Fibroblast of skin of left quadriceps (primary cell): ENCODE data around the gene RNF213.
"Not testable (repeated sequence)": the region's sequence is repeated elsewhere in the genome, so short reads cannot be mapped to it uniquely, and the experiment has no call there.

Source experiments
- DNase-seq, 2 experiments: peaks; one replicate each; pipeline ENCODE4 v3.0.0-alpha.2; 2013; ENCODE audit warnings: low read depth in 2 of 2

The RNF213 gene

GRCh38 chr17:80388175-80388574 is 127.5 kb downstream of the RNF213 start:
- DNase-seq, result no peak

- DNase-seq, result no peak
Observed at GRCh38 chr17:80388601-80389000, 127.9 kb downstream of the RNF213 start.

GRCh38 chr17:80389011-80389995 is 128.7 kb downstream of the RNF213 start:
- DNase-seq, result no peak

GRCh38 chr17:80393241-80393890 is 132.7 kb downstream of the RNF213 start:
- DNase-seq, result no peak

- DNase-seq, result no peak
Observed at GRCh38 chr17:80393961-80394360, 133.3 kb downstream of the RNF213 start.

GRCh38 chr17:80394629-80395216 is 134.1 kb downstream of the RNF213 start:
- no peak for DNase-seq

- no peak for DNase-seq
Observed at GRCh38 chr17:80395402-80396151, 134.9 kb downstream of the RNF213 start.

GRCh38 chr17:80396157-80397033 is 135.7 kb downstream of the RNF213 start:
- DNase-seq, result no peak

- DNase-seq, result no peak
Observed at GRCh38 chr17:80397034-80397387, 136.4 kb downstream of the RNF213 start.

GRCh38 chr17:80397686-80398085 is 137.0 kb downstream of the RNF213 start:
- DNase-seq, result no peak

GRCh38 chr17:80401086-80401485 is 140.4 kb downstream of the RNF213 start:
- not testable (repeated sequence) for DNase-seq

GRCh38 chr17:80402102-80402501 is 141.4 kb downstream of the RNF213 start:
- DNase-seq, result not testable (repeated sequence)

- no peak for DNase-seq
Observed at GRCh38 chr17:80402959-80403358, 142.3 kb downstream of the RNF213 start.

GRCh38 chr17:80406146-80406545 is 145.5 kb downstream of the RNF213 start:
- DNase-seq, result no peak

- DNase-seq, result not testable (repeated sequence)
Observed at GRCh38 chr17:80407917-80408316, 147.3 kb downstream of the RNF213 start.

GRCh38 chr17:80408872-80409271 is 148.2 kb downstream of the RNF213 start:
- no peak for DNase-seq

- no peak for DNase-seq
Observed at GRCh38 chr17:80409626-80410025, 149.0 kb downstream of the RNF213 start.

- DNase-seq, result not testable (repeated sequence)
Observed at GRCh38 chr17:80410441-80411087, 149.9 kb downstream of the RNF213 start.

- DNase-seq, result no peak
Observed at GRCh38 chr17:80413771-80414507, 153.3 kb downstream of the RNF213 start.

GRCh38 chr17:80414508-80414802 is 153.8 kb downstream of the RNF213 start:
- no peak for DNase-seq
